GM12892 (cell line): ENCODE results near the gene CELF1.

Experiments used
- POLR2A ChIP-seq: IDR thresholded peaks from 2 replicates; pipeline ENCODE4 v1.6.1; 2011; ENCODE audit warnings: low read depth, low read length, control low read depth
- POLR2AphosphoS5 ChIP-seq: IDR thresholded peaks from 2 replicates; pipeline ENCODE4 v1.6.1; 2011; ENCODE audit warnings: low read depth, low read length, control low read depth
- TAF1 ChIP-seq: IDR thresholded peaks from 2 replicates; pipeline ENCODE4 v1.6.1; 2011; ENCODE audit warnings: low read depth, mild to moderate bottlenecking, control low read depth, low read length, borderline replicate concordance

GRCh38 chr11:47506795-47507562 is 46.0 kb downstream of the CELF1 start:
- TF ChIP-seq POLR2AphosphoS5 (no peak), TAF1 (no peak), POLR2A (no peak)
